ENCODE data around the gene FAM124A. TPM values are rescaled to one million over a fixed set of nuclear protein-coding genes. Genes with fewer than 3 reads are reported as not detected.

Gene FAM124A
- total and polyA plus RNA-seq, 12 donors, result 2.1 to 14.0 (median 7.0) TPM

DNA sequence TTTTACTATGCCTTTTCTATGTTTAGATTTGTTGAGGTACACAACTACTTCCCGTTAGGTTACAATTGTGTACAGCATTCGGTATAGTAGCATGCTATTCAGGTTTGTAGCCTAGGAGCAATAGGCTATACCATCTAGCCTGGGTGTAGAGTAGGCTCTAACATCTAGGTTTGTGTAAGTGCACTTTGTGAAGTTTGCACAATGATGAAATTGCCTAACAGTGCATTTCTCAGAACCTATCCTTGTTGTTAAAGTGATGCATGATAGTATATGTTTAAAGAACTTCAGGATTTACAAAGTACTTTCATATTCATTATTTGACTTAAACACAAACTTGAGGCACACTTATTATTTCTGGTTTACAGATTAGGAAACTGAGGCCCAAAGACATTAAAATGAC lies 105.8 kb downstream of the FAM124A start:
- H3K27ac ChIP-seq, result no peak overlapping the region
- intact Hi-C loops (cut with DNase I), result no loop called here
- TF ChIP-seq, protein P1, sequence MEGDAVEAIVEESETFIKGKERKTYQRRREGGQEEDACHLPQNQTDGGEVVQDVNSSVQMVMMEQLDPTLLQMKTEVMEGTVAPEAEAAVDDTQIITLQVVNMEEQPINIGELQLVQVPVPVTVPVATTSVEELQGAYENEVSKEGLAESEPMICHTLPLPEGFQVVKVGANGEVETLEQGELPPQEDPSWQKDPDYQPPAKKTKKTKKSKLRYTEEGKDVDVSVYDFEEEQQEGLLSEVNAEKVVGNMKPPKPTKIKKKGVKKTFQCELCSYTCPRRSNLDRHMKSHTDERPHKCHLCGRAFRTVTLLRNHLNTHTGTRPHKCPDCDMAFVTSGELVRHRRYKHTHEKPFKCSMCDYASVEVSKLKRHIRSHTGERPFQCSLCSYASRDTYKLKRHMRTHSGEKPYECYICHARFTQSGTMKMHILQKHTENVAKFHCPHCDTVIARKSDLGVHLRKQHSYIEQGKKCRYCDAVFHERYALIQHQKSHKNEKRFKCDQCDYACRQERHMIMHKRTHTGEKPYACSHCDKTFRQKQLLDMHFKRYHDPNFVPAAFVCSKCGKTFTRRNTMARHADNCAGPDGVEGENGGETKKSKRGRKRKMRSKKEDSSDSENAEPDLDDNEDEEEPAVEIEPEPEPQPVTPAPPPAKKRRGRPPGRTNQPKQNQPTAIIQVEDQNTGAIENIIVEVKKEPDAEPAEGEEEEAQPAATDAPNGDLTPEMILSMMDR (IDR thresholded peaks at IDR 0.05), result no peak
- no peak overlapping the region for H3K4me3 ChIP-seq
- H3K9me3 ChIP-seq, result no peaks in the 10 kb centered on the region
- ATAC-seq (no peak), DNase-seq (no peak)
- 97 to 98% methylated on average over 2 of the region's 2 CpGs for whole genome bisulfite sequencing, 2 donors
- peaks cover 0 to 8% (median 0%) of the 10 kb centered on the region in 9 donors for H3K4me1 ChIP-seq
- no peaks in the 10 kb centered on the region for H3K27me3 ChIP-seq
- no peaks in the 10 kb centered on the region for H3K36me3 ChIP-seq

DNA sequence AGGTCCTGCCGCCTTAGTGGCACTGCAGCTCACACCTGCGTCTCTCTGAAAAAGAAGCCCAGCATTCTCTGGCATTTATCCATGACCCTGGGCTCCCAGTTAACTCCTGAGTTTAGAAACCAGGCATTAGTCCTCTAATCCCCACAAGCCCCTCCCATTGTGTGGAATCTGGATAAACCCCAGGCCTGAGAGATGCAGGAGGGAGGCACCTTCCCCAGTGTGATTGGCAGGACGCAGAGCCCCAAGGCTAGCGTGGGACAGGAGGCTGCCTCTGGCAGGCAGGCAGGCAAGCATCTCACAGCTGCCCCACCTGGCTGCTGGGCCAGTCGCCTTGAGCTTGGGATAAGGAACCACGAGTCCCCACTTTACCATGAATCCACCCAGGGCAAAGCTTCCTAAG lies 106.3 kb downstream of the FAM124A start:
- Histone ChIP-seq H3K27me3 (no peaks in the 10 kb centered on the region), H3K4me3 (no peak overlapping the region), H3K4me1 (peaks cover 0 to 8% (median 0%) of the 10 kb centered on the region in 9 donors), H3K9me3 (no peaks in the 10 kb centered on the region), H3K27ac (no peak overlapping the region), H3K36me3 (no peaks in the 10 kb centered on the region)
- 75 to 80% methylated on average over 6 of the region's 6 CpGs for WGBS, 2 donors
- ATAC-seq (no peak), DNase-seq (no peak)
- TF ChIP-seq, protein P1 (IDR thresholded peaks at IDR 0.05), result no peak
- intact Hi-C loops (cut with DNase I), result no loop called here

DNA sequence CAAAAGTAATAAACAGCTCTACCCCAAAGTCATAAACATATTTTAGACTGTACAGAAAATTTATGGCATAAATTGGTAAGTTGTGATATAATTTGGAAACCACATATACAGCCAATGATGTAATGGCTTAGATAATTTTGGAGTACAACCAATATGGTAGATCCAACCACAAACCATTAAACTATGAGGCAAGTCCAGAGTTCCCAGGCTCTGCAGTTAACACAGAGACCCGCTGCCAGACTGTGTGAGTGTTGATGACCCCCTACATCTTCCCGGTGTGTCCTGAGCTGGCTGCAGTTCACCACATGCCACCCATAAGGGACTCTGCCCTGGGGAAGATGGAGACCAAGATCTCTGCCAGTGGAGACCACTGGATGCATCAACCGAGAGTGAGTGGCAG lies 107.4 kb downstream of the FAM124A start:
- Histone ChIP-seq H3K27me3 (no peaks in the 10 kb centered on the region), H3K27ac (no peak overlapping the region), H3K4me3 (no peak overlapping the region), H3K36me3 (no peaks in the 10 kb centered on the region), H3K9me3 (no peaks in the 10 kb centered on the region), H3K4me1 (peaks cover 0 to 8% (median 0%) of the 10 kb centered on the region in 9 donors)
- no peak for ATAC-seq
- WGBS, 2 donors, result 92% methylated on average over 3 of the region's 3 CpGs
- intact Hi-C loops (cut with DNase I), result no loop called here
- DNase-seq, result no peak
- TF ChIP-seq, protein P1 (IDR thresholded peaks at IDR 0.05), result no peak

DNA sequence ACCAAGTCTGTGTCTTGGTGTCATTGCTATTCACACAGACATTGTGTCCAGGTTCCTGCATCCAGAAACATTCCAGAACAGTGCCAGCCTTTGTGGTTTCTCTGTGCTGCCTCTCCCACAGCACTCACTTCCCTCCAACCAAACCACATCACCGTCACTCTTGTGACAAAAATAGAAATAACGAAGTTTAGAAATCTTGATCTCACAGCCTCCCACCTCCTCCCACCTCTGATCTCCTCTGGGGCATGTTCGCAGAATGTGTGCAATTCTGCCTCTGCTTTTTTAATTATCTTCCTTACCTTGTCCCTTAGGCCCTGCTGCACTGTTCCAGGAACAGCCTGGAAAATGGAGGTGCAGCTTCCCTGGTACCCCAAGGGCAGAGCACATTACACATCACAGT lies 108.6 kb downstream of the FAM124A start:
- Histone ChIP-seq H3K9me3 (no peaks in the 10 kb centered on the region), H3K36me3 (no peaks in the 10 kb centered on the region), H3K27ac (no peak overlapping the region), H3K27me3 (no peaks in the 10 kb centered on the region), H3K4me1 (peaks cover 0 to 8% (median 0%) of the 10 kb centered on the region in 9 donors), H3K4me3 (no peak overlapping the region)
- intact Hi-C loops (cut with DNase I), result no loop called here
- WGBS, 2 donors, result 27 to 39% methylated on average over 3 of the region's 3 CpGs
- ATAC-seq (peak in 1 of 8 donors; percentile 42), DNase-seq (no peak)
- TF ChIP-seq, protein P1 (IDR thresholded peaks at IDR 0.05), result no peak

Measured in heart right ventricle (tissue), 16 donors.